HepG2 (cell line): ENCODE data around the gene PFN1. TPM values are rescaled to one million over a fixed set of nuclear protein-coding genes. Genes with fewer than 3 reads are reported as not detected.

Experiments
- ATAC-seq: fragments of 200-7000 bp; cut with Tn5 transposase; 3 replicates; pipeline ENCODE4 v1.9.1; 2020; ENCODE audit warnings: mild to moderate bottlenecking, moderate library complexity
- BruUV-seq: library from RNA; stranded (reverse); fragments of 400-500 nt; replicated peaks from 2 replicates; lab custom pipeline; 2021; lab: Mats Ljungman, UMichigan
- CTCF ChIA-PET: fragments of 300-600 bp; formaldehyde crosslinking; extraction: SDS; loops from one replicate; lab custom pipeline; 2021; ENCODE audit warnings: low total read pairs, inconsistent platforms, low intra/inter-chr PET ratio; lab: Yijun Ruan, JAX
- POLR2A ChIA-PET: fragments of 350-600 bp; sonication (Branson Sonifier 250); formaldehyde crosslinking; loops from one replicate; lab custom pipeline; 2020; ENCODE audit warnings: antibody characterized with exemption, inconsistent platforms; lab: Yijun Ruan, JAX
- DNase-seq: peaks from one replicate; pipeline ENCODE4 v3.0.0-alpha.2; 2015; ENCODE audit warnings: low spot score
- FAIRE-seq: peaks from 3 replicates; lab custom pipeline; 2011; peaks lifted over from hg19 to GRCh38; lab: Jason Lieb, UNC
- H2AFZ ChIP-seq: one replicate; pipeline ENCODE4 v1.6.1; 2011; ENCODE audit warnings: low read length, inconsistent platforms
- H3K27ac ChIP-seq: fragments of 300-600 bp; 3 replicates; pipeline ENCODE4 v1.8.0; 2011; ENCODE audit warnings: mixed run types, mild to moderate bottlenecking, mixed read lengths, low read length, inconsistent platforms; ENCODE audit not compliant: insufficient read depth; ENCODE audit errors: extremely low read length
- H3K27me3 ChIP-seq, 2 experiments: fragments of 200-600 bp in 1 of 2; 2 replicates in 1 of 2; 3 replicates in 1 of 2; pipeline versions ENCODE4 v1.6.0 to v1.8.0; 2011; ENCODE audit warnings: low read length in 2 of 2, mild to moderate bottlenecking in 2 of 2, moderate library complexity in 2 of 2, inconsistent platforms in 1 of 2; ENCODE audit not compliant: insufficient read depth in 2 of 2, control insufficient read depth in 1 of 2
- H3K36me3 ChIP-seq, 2 experiments: fragments of 200-600 bp in 1 of 2; replicated peaks in 1 of 2; 2 replicates in 1 of 2; 3 replicates in 1 of 2; pipeline versions ENCODE4 v1.5.1 to v1.8.0; 2011; ENCODE audit warnings: low read length in 2 of 2, inconsistent platforms in 1 of 2; ENCODE audit not compliant: insufficient read depth in 2 of 2, control insufficient read depth in 1 of 2
- H3K4me1 ChIP-seq: 2 replicates; pipeline ENCODE4 v1.5.1; 2012; ENCODE audit warnings: low read length, inconsistent platforms; ENCODE audit not compliant: insufficient read depth
- H3K4me2 ChIP-seq: 2 replicates; pipeline ENCODE4 v1.6.0; 2011; ENCODE audit warnings: low read depth, low read length, inconsistent platforms
- H3K4me3 ChIP-seq, 3 experiments: fragments of 200-600 bp in 1 of 3; sonication (generic), shearing (Covaris generic) in 1 of 3; replicated peaks in 1 of 3; 2 replicates each; pipeline ENCODE4 v1.5.1; 2011 to 2016; ENCODE audit warnings: low read length in 3 of 3, inconsistent platforms in 2 of 3, low read depth in 2 of 3, mild to moderate bottlenecking in 2 of 3, control low read depth in 1 of 3, mixed read lengths in 1 of 3; ENCODE audit not compliant: insufficient read depth in 1 of 3
- H3K79me2 ChIP-seq: one replicate; pipeline ENCODE4 v1.6.1; 2011; ENCODE audit warnings: low read length, inconsistent platforms; ENCODE audit not compliant: insufficient read depth
- H3K9ac ChIP-seq: 2 replicates; pipeline ENCODE4 v1.6.0; 2011; ENCODE audit warnings: mild to moderate bottlenecking, low read depth, low read length, inconsistent platforms; ENCODE audit not compliant: insufficient read depth
- H3K9me3 ChIP-seq: 2 replicates; pipeline ENCODE4 v1.5.1; 2012; ENCODE audit warnings: mild to moderate bottlenecking, low read length
- H4K20me1 ChIP-seq: 2 replicates; pipeline ENCODE4 v1.6.0; 2011; ENCODE audit warnings: inconsistent platforms, mild to moderate bottlenecking, low read length, moderate library complexity; ENCODE audit not compliant: insufficient read depth
- ATF6 ChIP-seq: sonication (generic); formaldehyde crosslinking; conservative IDR thresholded peaks from 2 replicates; pipeline ENCODE4 v1.4.0; 2020; ENCODE audit warnings: missing genetic modification reagents
- DNMT1 ChIP-seq: sonication (generic); formaldehyde crosslinking; IDR thresholded peaks from 2 replicates; pipeline ENCODE4 v1.5.1; 2020; ENCODE audit warnings: mild to moderate bottlenecking, missing genetic modification reagents
- GABPA ChIP-seq, 2 experiments: IDR thresholded peaks; 2 replicates each; pipeline ENCODE4 v1.6.1; 2011 to 2016; ENCODE audit warnings: low read depth in 2 of 2, low read length in 1 of 2, missing biosample characterization in 1 of 2, missing genetic modification characterization in 1 of 2
- GFI1 ChIP-seq: sonication (generic); formaldehyde crosslinking; IDR thresholded peaks from 2 replicates; pipeline ENCODE4 v1.5.0; 2020; ENCODE audit warnings: missing genetic modification reagents, mild to moderate bottlenecking, borderline replicate concordance
- GZF1 ChIP-seq: sonication (generic); formaldehyde crosslinking; IDR thresholded peaks from 2 replicates; pipeline ENCODE4 v1.5.1; 2020; ENCODE audit warnings: mild to moderate bottlenecking, missing genetic modification reagents
- HNF1A ChIP-seq, 2 experiments: sonication (generic) in 1 of 2; formaldehyde crosslinking in 1 of 2; IDR thresholded peaks; 2 replicates each; pipeline versions ENCODE4 v1.4.0 to v1.6.1; 2016 to 2020; ENCODE audit warnings: borderline replicate concordance in 1 of 2, low read depth in 1 of 2, mild to moderate bottlenecking in 1 of 2, missing genetic modification reagents in 1 of 2
- HOXA5 ChIP-seq: sonication (generic); formaldehyde crosslinking; IDR thresholded peaks from 2 replicates; pipeline ENCODE4 v1.4.0; 2020; ENCODE audit warnings: missing genetic modification reagents
- NBN ChIP-seq: fragments of 450-650 bp; conservative IDR thresholded peaks from 2 replicates; pipeline ENCODE4 v1.6.1; 2017
- RNF219 ChIP-seq: sonication (generic); formaldehyde crosslinking; IDR thresholded peaks from 2 replicates; pipeline ENCODE4 v1.5.0; 2020; ENCODE audit warnings: mild to moderate bottlenecking, missing genetic modification reagents
- RXRB ChIP-seq: IDR thresholded peaks from 2 replicates; pipeline ENCODE4 v1.6.1; 2016; ENCODE audit warnings: borderline replicate concordance, missing genetic modification reagents, missing compliant biosample characterization
- SRSF9 ChIP-seq: fragments of 200-400 bp; formaldehyde crosslinking; IDR thresholded peaks from 2 replicates; pipeline ENCODE4 v1.6.1; 2018; ENCODE audit warnings: borderline replicate concordance, mild to moderate bottlenecking, low read depth, low read length; ENCODE audit not compliant: insufficient read depth, poor library complexity, severe bottlenecking
- ZBTB20 ChIP-seq: sonication (generic); formaldehyde crosslinking; IDR thresholded peaks from 2 replicates; pipeline ENCODE4 v1.8.1; 2023; ENCODE audit warnings: missing genetic modification reagents, low read depth, mild to moderate bottlenecking, borderline replicate concordance
- ZNF329 ChIP-seq: sonication (generic); formaldehyde crosslinking; IDR thresholded peaks from 2 replicates; pipeline ENCODE4 v1.9.0; 2021; ENCODE audit warnings: low read depth, mild to moderate bottlenecking, missing genetic modification reagents
- ZNF773 ChIP-seq: sonication (generic); formaldehyde crosslinking; IDR thresholded peaks from 2 replicates; pipeline ENCODE4 v1.4.0; 2020; ENCODE audit warnings: missing genetic modification reagents, borderline replicate concordance
- ZNF816 ChIP-seq: sonication (generic); formaldehyde crosslinking; IDR thresholded peaks from 2 replicates; pipeline ENCODE4 v1.8.0; 2022; ENCODE audit warnings: missing genetic modification reagents, mild to moderate bottlenecking, borderline replicate concordance
- ZSCAN9 ChIP-seq: IDR thresholded peaks from 2 replicates; pipeline ENCODE4 v1.6.1; 2016; ENCODE audit warnings: borderline replicate concordance
- WGBS: methylation state at CpG from one replicate; pipeline ENCODE4 v1.1.6; 2017; ENCODE audit warnings: low lambda C conversion rate; 5-methylcytosine and 5-hydroxymethylcytosine counted together
- in situ Hi-C: cut with HindIII; loops from 2 replicates; pipeline ENCODE4 v1.10.0; 2017; ENCODE audit warnings: low pct_unique_long_range_greater_than_20kb; ENCODE audit not compliant: extremely low pct_ligation_motif_present
- intact Hi-C: fragments of 100-400 bp; cut with micrococcal nuclease; formaldehyde crosslinking; loops from one replicate; pipeline ENCODE4 v1.10.0; 2022; ENCODE audit not compliant: unreplicated experiment
- polyA plus RNA-seq, 8 experiments: library from polyadenylated mRNA; depleted of rRNA in 3 of 8; stranded (reverse) in 7 of 8; unstranded in 1 of 8; fragments of >200 nt; fragmentation: Illumina TruSeq in 4 of 8; extraction: Trizol in 4 of 8; gene quantifications; 2 replicates each; pipeline versions ENCODE4 v1.2.1 to v1.2.3, GENCODE V29; 2011 to 2016; ENCODE audit warnings: low read depth in 4 of 8, missing spikeins in 1 of 8, mixed read lengths in 1 of 8; ENCODE audit not compliant: insufficient read depth in 1 of 8
- total RNA-seq, 5 experiments: library from RNA; depleted of rRNA; stranded (reverse); fragments of >200 nt; fragmentation: Illumina TruSeq; extraction: Trizol; gene quantifications; 2 replicates each; pipeline ENCODE4 v1.2.3, GENCODE V29; 2016; ENCODE audit warnings: low read depth in 1 of 5

The PFN1 gene
- total and polyA plus RNA-seq, 2 of the 13 experiments (the other 11 are each of a cell fraction or from before 2014, with no cell fraction given), result 494 to 613 TPM

- Histone ChIP-seq H4K20me1 (no peaks in the 10 kb centered on the region), H3K27me3 (no peaks in the 10 kb centered on the region), H3K79me2 (no peaks in the 10 kb centered on the region), H3K9me3 (no peaks in the 10 kb centered on the region), H3K4me3 (no peak overlapping the region), H3K9ac (no peak overlapping the region), H3K4me1 (no peaks in the 10 kb centered on the region), H3K27ac (no peak overlapping the region), H3K36me3 (peaks cover 26 to 50% of the 10 kb centered on the region in 2 experiments; a peak in 4 of 5 replicates), H2AFZ (no peak overlapping the region), H3K4me2 (no peak overlapping the region)
- WGBS, result 94% methylated on average over 10 of the region's 10 CpGs
- in situ Hi-C loops, result loop anchor here (10.0 kb wide), 1 partner anchor 342 kb away; the partner anchor contains the start of gene MYBBP1A
- ATAC-seq (no peak), DNase-seq (no peak), FAIRE-seq (no peak)
- intact Hi-C loops, result no loop called here
- BruUV-seq, result no TSS peak
- ChIA-PET CTCF (no interaction called here), POLR2A (no interaction called here)
- no peak for TF ChIP-seq NBN
- TF ChIP-seq ATF6 (CRISPR knock-in tag), result no peak
- no peak for TF ChIP-seq ZNF329 (CRISPR knock-in tag)
- TF ChIP-seq GFI1 (CRISPR knock-in tag), result no peak
- no peak for TF ChIP-seq ZSCAN9 (CRISPR knock-in tag)
- no peak for TF ChIP-seq HOXA5 (CRISPR knock-in tag)
- no peak for TF ChIP-seq GZF1 (CRISPR knock-in tag)
- TF ChIP-seq ZNF773 (CRISPR knock-in tag), result no peak
- no peak for TF ChIP-seq ZBTB20 (CRISPR knock-in tag)
- no peak for TF ChIP-seq RXRB
- TF ChIP-seq HNF1A (IDR thresholded peaks at IDR 0.05; ENCODE audit: low read depth), result no peak
- no peak for TF ChIP-seq HNF1A (CRISPR knock-in tag; IDR thresholded peaks at IDR 0.05; ENCODE audit: borderline replicate concordance)
- TF ChIP-seq DNMT1 (CRISPR knock-in tag), result no peak
- TF ChIP-seq SRSF9, result no peak
- TF ChIP-seq GABPA (IDR thresholded peaks at IDR 0.05; ENCODE audit: low read depth, low read length), result no peak
- no peak for TF ChIP-seq GABPA (CRISPR knock-in tag; IDR thresholded peaks at IDR 0.05; ENCODE audit: low read depth)
- TF ChIP-seq ZNF816 (CRISPR knock-in tag), result no peak
- no peak for TF ChIP-seq RNF219 (CRISPR knock-in tag)
These were observed 51.1 kb downstream of the PFN1 start for GRCh38 chr17:4897198-4897687.
